Neural crest cell (in vitro differentiated cells): ENCODE results near the gene PEPD. TPM values are rescaled to one million over a fixed set of nuclear protein-coding genes. Genes with fewer than 3 reads are reported as not detected.

Experiments used
- DNase-seq: peaks from one replicate; pipeline ENCODE4 v3.0.0; 2021; ENCODE audit warnings: low read depth, mixed read lengths, low spot score
- H3K27ac Mint-ChIP-seq: one replicate; pipeline ENCODE4 v1.8.0; 2021; ENCODE audit warnings: mild to moderate bottlenecking, mixed read lengths; ENCODE audit not compliant: unreplicated experiment
- H3K27me3 Mint-ChIP-seq: 2 replicates; pipeline ENCODE4 v1.8.0; 2021; ENCODE audit warnings: low read depth, mild to moderate bottlenecking, mixed read lengths
- H3K36me3 Mint-ChIP-seq: 2 replicates; pipeline ENCODE4 v1.8.0; 2021; ENCODE audit warnings: low read depth, mild to moderate bottlenecking, mixed read lengths
- H3K4me1 Mint-ChIP-seq: 2 replicates; pipeline ENCODE4 v1.8.0; 2021; ENCODE audit warnings: mixed read lengths
- H3K4me3 Mint-ChIP-seq: one replicate; pipeline ENCODE4 v1.8.0; 2021; ENCODE audit warnings: mild to moderate bottlenecking, mixed read lengths
- H3K9me3 Mint-ChIP-seq: 2 replicates; pipeline ENCODE4 v1.8.0; 2021; ENCODE audit warnings: mixed read lengths
- total RNA-seq: library from RNA; stranded (reverse); gene quantifications from 2 replicates; pipeline ENCODE4 v1.2.1, GENCODE V29; 2021
- TF ChIP-seq, protein P1 (sequence below): fragments of 200-600 bp; sonication (generic); conservative IDR thresholded peaks from 2 replicates; pipeline ENCODE4 v1.5.0; 2021; ENCODE audit warnings: antibody characterized with exemption, mild to moderate bottlenecking

The PEPD gene
- total RNA-seq, 1 donor from 2014 or later = 39.0 TPM

DNA sequence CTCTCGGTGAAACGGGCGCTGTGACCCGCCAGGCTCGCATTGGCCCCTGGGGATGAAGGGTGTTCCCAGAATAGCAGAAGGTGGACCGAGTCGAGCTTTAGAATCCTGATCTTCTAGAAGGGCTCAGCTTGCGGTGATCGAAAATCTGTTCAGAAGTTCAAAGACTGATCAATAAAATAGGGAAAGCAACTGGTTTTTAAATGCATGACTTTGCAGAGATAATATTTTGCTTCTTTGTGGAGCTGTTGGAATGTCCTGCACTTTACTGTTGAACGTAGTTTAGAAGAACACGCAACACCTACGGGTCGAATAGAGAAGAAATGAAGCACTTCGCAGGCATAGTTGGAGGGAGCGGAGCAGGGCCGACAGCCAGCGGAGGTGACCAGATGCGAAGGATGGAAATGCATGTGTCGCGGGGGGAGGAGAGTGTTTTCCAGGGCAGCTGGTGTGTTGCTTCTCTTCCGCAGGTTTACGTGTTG lies 147.3 kb downstream of the PEPD start:
- no peak for DNase-seq
- Mint-ChIP-seq H3K27me3 (no peaks in the 10 kb centered on the region), H3K4me1 (peaks cover 50% of the 10 kb centered on the region), H3K9me3 (no peaks in the 10 kb centered on the region), H3K4me3 (peak overlapping the region; percentile 92), H3K36me3 (peaks cover 4% of the 10 kb centered on the region), H3K27ac (peak overlapping the region; percentile 60)
- TF ChIP-seq, protein P1, sequence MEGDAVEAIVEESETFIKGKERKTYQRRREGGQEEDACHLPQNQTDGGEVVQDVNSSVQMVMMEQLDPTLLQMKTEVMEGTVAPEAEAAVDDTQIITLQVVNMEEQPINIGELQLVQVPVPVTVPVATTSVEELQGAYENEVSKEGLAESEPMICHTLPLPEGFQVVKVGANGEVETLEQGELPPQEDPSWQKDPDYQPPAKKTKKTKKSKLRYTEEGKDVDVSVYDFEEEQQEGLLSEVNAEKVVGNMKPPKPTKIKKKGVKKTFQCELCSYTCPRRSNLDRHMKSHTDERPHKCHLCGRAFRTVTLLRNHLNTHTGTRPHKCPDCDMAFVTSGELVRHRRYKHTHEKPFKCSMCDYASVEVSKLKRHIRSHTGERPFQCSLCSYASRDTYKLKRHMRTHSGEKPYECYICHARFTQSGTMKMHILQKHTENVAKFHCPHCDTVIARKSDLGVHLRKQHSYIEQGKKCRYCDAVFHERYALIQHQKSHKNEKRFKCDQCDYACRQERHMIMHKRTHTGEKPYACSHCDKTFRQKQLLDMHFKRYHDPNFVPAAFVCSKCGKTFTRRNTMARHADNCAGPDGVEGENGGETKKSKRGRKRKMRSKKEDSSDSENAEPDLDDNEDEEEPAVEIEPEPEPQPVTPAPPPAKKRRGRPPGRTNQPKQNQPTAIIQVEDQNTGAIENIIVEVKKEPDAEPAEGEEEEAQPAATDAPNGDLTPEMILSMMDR = peak; percentile 45

DNA sequence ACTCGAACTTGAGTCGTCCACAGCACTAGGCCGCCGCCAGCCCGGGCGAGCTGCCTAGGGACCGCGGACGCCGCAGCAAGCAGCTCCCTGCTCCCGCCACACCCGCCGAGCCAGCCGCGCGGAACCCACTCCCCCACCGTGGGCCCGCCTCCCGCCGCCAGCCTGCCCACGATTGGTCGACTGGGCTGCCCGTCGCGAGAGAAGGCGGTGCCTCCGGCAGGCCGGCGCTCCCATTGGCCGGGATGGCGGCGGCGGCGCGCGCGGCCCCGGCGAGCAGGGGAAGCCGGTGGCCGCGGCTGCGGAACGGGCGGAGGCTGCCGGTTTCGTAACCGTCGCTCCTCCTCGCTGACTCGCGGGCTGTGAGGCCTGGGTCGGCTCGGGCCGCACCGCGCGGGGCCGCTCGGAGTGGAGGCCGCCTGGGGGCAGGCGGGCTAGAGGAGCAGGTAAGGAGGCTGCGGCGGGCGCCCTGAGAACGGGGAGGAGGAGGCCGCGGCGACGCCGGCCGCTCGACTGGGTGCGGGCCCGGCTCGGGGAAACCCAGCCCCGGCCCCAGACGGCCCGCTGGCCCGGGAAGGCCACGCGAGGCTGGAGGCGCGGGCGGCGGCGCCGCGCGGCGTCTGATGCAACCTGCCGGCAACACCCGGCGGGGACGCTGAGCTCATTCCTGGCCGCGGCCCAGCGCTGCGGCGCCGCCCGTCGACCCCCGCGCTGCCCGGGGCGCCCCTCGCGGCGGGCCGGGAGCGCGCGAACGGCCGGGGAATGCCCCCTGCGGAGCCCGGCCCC lies 147.9 kb downstream of the PEPD start, which contains the start of gene CEBPG:
Gene CEBPG, plus strand, starts transcription at position 257 of the 783 bp plus-strand sequence. CDS start 5,531 bp downstream, outside the sequence.
- Mint-ChIP-seq H3K36me3 (peaks cover 4% of the 10 kb centered on the region), H3K4me3 (peak within 1 kb of the TSS; percentile 92), H3K4me1 (peaks cover 47% of the 10 kb centered on the region), H3K27ac (peak within 1 kb of the TSS; percentile 60), H3K27me3 (peaks cover 2% of the 10 kb centered on the region), H3K9me3 (no peaks in the 10 kb centered on the region)
- peak; percentile 98 for DNase-seq
- TF ChIP-seq, protein P1 = no peak

DNA sequence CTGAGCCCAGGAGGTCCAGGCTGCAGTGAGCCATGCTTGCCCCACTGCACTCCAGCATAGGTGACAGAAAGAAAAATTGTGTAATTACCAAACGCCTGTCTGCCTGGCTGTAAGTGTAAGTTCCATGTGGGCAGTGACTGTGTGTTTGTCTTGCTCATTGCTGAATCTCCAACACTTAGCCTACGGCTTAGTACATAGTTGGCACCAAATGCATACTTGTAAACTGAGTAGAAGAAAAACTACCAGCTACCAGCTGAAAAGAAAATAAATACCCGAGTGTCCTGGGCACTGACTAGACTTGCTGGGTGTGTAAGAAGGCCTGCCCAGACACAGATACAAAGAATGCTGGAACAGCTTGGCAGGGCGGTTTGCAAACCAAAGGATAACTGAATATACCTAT lies 150.8 kb downstream of the PEPD start:
- H3K4me1 Mint-ChIP-seq = peaks cover 20% of the 10 kb centered on the region
- H3K36me3 Mint-ChIP-seq = peaks cover 1% of the 10 kb centered on the region
- no peak overlapping the region for H3K4me3 Mint-ChIP-seq

GRCh38 chr19:33368074-33368864 lies 153.3 kb downstream of the PEPD start:
- no peak overlapping the region for H3K27ac Mint-ChIP-seq
- DNase-seq = no peak
- H3K36me3 Mint-ChIP-seq = no peaks in the 10 kb centered on the region
- H3K4me1 Mint-ChIP-seq = peaks cover 3% of the 10 kb centered on the region
- peaks cover 23% of the 10 kb centered on the region for H3K27me3 Mint-ChIP-seq
- TF ChIP-seq, protein P1 = no peak
- H3K4me3 Mint-ChIP-seq = no peak overlapping the region
- no peaks in the 10 kb centered on the region for H3K9me3 Mint-ChIP-seq

More for the DNA sequence above, 150.8 kb downstream of the PEPD start:
- DNase-seq = no peak
- Mint-ChIP-seq H3K27ac (no peak overlapping the region), H3K27me3 (peaks cover 17% of the 10 kb centered on the region), H3K9me3 (no peaks in the 10 kb centered on the region)
- TF ChIP-seq, protein P1 = no peak

DNA sequence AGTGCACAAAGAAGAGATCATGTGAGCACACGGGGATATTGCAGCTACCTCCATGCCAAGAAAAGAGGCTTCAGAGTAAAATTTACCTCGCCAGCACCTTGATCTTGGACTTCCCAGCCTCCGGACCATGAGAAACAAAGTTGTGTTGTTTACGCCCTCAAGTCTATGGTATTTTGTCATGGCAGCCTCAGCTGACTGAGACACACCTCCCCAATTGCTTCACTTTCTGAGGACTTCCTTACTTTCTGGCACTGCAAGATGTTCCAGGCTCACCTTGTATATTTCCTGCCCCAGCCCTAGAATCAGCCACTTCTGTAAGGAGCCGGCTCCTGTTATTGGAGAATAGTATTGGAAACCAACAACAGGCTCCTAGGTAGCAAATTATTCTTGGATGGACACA lies 154.7 kb downstream of the PEPD start:
- no peak for DNase-seq
- Mint-ChIP-seq H3K27ac (no peak overlapping the region), H3K4me3 (no peak overlapping the region), H3K4me1 (no peaks in the 10 kb centered on the region), H3K36me3 (no peaks in the 10 kb centered on the region), H3K27me3 (peaks cover 26% of the 10 kb centered on the region), H3K9me3 (no peaks in the 10 kb centered on the region)
- TF ChIP-seq, protein P1 = no peak
